GM18507 (cell line): ENCODE data around the gene DMRT3.
A peak's percentile ranks its signal among the peaks of the same experiment; 100 is the strongest.

Experiments used
- DNase-seq: peaks from one replicate; pipeline ENCODE4 v3.0.0; 2011; ENCODE audit warnings: low read depth; ENCODE audit not compliant: insufficient read length; ENCODE audit errors: extremely low spot score
- FAIRE-seq: peaks from 2 replicates; lab custom pipeline; 2011; peaks lifted over from hg19 to GRCh38; lab: Jason Lieb, UNC

Gene DMRT3

DNA sequence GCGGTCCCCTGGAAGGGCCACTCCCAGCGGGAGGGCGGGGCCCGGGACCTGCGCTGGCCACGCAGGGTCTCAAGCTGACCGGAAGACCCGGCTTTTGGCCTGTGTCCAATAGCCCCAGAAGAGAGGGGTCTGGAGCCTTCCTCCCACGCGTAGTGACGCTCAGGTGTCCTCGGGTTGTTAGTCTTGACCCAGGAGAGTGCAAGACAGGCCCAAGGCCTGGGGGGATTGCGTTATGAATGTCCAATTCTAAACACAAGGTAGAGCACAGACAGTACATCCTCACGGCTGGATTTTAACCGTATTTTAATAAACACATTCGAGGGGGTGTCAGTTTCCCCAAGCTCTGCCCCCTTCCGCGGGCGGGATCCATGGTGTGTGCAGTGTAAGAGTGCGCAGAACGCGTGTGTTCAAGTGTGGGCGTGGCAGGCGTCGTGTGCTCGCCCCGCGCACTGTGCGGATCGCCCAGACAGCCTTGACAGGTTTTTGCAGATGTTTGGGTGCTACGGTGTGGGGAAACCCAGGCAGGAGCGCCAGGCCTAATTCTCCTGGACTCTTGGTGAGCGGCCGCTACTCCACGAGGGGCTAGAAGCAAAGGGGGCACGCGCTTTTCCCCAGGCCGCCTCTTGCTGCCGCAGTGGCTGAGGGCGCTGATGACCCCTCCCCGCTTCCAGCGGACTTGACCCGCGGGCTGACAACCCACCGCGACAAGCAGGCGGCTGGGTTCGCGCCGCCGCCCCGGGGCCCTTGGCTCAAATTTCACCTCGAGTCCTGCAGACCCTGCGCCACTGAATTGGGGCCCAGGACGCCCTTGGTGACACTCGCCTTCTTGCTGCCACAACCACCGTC lies 6.1 kb upstream of the DMRT3 start:
- FAIRE-seq (no peak), DNase-seq (no peak)

DNA sequence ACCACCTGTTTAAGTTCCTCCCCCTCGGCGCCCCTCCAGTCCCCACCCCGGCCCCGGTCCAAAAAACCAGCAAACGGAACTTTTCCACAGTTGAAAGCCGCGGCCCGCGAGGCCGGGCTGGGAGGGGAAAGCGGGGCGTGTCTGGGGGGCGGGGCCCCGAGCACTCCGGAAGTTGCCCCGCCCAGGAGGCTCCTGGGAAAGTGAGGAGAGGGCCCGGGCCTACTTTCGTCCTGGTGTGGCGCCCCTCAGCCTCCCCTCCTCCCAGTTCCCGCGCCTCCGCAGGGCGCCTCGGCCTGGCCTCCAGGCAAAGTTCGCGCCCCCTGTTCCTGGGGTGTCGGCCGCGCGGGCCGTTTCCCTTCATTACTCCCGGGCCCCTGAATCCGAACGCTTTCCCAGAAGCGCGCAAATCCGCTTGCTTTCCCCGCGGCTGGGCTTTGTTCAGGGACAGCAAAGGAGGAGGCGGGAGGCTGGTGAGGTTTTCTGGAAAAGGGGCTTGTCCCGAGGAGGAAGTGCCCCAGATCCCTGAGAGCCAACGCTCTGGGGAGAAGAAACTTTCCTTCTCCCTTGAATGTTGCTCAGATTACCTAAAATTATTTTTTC lies 4.5 kb upstream of the DMRT3 start:
- no peak for FAIRE-seq
- no peak for DNase-seq

DNA sequence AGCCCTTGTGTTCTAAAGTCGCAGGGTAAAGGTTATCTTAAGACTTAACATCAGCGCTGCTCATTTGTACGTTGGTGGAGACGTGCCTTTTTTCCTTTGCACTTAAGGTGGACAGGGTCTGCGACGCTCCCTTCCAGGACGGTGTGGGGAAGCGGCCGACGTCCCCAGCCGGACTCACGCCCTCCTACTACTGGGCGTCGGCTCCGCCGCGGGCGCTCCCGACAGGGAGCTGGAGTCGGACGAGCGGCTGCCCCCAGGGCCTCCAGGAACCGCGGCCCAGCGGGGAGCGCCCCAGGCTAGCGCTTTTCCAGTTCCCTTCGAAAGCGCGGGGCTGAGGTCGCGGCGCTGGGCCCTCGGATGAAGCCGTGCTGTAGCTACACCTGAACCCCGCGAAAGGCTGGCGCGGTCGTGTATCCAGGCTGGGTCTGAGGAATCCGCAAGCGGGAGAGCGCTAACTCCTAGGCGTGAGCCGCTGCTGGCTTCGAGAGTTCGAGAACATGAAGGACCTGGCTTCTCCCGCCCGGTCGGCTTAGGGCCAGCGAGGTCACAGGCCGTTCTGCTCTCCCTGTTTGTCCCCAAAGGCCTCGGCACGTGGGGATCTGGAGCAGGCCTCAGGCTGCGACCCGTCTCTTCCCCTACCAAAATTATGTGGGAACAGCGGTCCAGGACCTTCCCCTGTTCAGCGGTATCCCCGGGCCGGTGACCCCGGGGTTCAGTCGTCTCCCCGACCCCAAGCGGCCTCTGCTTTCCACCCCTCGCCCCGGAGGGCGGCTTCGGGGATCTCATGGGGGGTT lies 3.8 kb upstream of the DMRT3 start:
- DNase-seq: no peak
- FAIRE-seq: no peak

DNA sequence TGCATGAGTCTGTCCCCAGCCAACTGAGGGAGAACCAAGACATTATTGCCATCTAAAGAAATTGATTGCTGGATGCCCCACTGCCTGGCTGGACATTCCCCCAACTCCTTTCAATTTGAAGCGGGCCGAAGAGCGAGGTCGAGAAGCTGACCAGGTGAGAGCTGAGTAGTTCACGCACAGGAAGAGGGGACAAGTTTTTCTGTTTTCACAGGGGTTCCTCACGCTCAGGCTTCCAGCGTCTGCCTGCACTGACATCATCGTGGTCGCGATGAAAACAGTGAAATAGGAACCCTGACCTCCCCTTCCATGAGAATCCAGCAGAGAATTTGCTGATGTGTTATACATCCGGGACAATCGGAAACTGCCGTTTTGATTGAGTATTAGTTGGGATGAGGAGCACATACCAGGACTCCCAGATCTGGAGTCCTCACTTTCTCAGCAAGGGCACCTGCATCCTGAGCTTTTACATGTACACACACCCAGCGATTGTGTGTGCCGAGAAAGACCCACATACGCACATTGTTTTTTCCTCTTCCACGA lies 3.1 kb upstream of the DMRT3 start:
- DNase-seq (no peak), FAIRE-seq (no peak)

DNA sequence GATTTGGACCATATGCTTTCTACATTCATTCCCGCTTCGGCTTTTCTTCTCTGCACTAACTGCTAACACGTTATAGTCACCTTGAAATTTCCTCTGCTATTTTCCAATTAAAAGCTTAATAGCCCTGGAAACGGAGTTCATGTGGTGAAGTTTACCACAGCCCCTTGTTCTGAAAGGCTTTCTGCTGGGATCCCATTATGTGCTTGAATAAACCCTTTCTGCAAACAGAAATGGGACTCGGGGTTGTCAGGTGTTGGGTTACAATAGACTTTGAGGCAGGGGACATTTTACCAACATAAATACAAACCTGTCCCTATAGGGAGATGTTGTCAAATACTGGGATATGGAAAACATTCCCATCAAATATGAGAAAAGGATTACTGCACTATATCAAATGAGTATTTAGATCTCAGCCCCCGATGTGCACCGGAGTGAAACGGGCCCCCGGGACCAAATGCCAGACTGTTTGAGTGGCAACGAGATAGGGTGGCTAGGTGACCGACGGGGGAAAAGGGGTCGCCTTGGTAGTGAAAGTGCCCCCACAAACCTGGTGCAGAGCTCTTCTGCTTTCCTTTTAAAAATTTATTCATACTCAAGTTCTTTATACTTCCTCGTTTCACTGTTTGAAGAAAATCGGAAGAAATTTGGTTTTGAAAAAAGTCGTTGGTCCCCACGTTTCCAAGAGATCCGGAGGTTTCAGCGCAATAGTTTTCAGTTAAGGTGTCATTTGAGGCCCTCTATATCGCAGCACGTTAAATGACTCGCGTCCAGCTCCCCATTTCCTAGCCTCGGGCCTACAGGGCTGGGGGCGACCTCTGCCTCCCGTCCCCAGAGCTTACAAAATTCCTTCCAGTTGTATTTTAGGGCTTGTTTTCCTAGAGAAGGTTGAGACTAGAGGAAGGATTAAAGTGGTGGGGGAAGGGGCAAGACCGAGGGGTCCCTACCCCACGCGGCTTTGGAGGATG lies 2.1 kb upstream of the DMRT3 start:
- no peak for DNase-seq

DNA sequence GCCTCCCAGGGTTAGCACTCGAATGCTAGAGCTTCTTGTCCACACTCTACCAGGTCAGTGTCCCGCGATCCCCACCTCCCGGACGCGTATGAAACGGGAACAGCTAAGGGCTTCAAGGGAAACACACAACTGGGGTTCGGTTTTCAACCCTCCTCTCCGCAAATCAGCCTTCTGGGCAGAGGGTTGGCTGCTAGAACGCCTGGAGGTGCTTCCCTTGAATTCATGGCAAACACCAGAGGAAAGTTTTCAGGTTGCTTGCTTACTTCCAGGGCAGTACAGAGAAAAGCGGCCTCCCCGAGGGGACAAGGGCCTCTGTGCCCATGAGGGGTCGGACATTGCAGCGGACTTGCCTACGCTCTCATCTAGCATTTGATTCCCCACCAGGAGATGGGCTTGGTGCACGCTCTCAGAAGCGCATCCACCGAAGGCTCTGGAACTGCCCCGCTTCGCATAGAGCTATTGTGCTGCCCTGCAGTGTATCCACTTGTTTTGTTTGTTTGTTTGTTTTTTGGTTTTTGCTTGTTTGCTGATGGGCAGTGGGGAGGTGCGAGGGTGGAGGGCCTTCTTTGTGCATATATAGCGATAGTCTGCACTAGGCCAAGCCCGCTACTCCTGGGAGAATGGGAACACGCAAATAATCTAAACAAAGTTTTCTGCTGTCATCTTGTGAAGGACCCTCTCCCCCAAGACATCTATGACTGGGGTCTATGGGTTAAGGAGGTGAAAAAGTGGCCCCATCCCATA lies 1.3 kb upstream of the DMRT3 start:
- DNase-seq (no peak), FAIRE-seq (no peak)

More for the DNA sequence above, 2.1 kb upstream of the DMRT3 start:
- no peak for FAIRE-seq

DNA sequence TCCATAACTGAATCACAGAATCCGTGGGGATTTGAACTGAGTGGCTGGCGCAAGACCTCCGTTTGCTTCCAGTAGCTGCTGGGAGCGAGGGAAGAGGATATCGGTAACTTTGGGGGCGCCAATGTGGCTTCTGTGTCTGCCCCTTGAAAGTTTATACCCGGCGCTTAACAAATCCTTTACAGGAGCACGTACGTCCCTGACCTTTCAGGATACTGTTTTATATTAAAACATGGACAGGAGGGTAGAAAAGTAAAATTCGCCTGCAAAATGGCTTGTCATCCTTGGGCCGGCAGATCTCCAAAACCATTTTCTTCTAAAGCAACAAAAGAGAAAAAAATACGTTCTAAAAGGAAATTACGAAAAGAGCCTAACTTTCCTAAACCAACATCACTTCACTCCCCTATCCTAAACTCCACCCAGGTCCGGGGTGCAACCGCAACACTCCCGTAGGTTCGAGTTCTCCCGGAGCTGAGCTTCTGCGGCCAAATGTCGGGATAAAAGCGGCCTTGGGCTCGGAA lies 656 bp upstream of the DMRT3 start:
- FAIRE-seq (no peak), DNase-seq (no peak)

DNA sequence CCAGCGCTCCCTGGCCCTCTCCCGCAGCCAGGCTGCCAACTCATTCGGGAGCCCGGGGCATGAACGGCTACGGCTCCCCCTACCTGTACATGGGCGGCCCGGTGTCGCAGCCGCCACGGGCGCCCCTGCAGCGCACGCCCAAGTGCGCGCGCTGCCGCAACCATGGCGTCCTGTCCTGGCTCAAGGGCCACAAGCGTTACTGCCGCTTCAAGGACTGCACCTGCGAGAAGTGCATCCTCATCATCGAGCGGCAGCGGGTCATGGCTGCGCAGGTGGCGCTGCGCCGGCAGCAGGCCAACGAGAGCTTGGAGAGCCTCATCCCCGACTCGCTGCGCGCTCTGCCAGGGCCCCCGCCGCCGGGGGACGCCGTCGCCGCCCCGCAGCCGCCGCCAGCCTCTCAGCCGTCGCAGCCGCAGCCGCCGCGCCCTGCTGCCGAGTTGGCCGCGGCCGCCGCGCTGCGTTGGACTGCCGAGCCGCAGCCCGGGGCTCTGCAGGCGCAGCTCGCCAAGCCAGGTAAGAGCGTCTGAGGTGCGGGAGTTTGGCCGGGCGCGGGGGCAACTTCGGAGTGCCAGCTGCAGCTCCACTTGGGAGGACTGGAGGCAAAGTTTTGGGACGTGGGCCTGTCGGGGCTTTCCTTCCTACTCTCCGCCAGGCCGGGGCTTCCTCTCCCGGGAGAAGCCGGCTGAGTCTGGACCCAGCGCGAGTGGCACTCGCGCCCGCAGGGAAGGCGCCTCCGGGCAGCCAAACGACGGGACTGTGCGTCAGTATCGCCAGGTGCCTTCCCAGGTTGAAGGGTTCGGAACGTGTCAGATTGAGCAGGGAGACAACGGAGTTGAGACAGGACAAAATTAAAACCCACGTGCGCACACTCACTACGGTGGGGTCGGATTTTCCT lies 735 bp downstream of the DMRT3 start:
- FAIRE-seq (no peak), DNase-seq (no peak)

DNA sequence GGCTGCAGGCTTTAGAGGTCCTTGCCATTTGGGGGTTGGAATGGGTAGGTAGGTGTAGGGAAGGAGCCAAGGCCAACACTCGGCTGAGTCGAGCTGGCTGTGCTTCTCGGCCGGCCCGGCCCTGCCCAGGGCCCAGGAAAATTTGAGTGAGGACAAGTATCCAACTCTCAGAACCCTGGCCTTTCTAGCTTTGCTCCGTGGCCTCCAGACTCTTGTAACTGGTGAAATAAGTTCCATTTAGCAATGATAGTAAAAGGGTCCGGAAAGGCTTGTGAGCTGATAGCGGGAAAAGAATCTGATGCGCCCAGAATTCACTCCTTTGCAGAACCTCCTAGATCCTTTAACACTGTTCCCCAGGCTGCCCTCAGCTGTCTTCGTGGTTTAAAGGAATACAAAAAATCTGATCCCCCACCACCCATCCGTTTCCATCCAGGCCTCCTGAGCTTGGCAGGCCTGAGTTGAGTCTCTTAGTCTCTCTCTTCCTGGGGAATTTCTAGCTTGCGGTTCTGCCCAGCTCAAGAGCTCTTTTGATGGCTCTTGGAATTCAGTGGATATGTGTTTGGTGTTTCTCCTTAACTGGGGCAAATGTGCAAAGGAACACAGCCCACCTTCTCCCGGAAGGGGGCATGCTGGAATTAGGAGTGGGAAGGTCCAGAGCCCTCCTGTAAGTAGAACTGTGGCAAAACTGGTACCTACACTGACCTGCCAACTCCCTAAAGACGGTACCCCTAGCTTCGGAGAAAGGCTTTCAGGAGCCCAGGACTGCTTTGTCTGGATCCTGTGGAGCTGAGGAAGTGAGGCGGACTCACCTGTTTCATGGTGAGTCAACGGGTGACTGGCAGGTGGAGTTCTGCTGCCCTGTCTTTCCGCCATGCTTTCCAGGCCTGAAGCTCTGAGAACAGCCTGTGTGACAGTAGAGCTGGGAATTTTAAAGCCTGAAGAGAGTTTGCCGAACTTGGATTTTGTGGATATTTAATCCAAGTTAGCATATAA lies 1.7 kb downstream of the DMRT3 start:
- DNase-seq (no peak), FAIRE-seq (no peak)

DNA sequence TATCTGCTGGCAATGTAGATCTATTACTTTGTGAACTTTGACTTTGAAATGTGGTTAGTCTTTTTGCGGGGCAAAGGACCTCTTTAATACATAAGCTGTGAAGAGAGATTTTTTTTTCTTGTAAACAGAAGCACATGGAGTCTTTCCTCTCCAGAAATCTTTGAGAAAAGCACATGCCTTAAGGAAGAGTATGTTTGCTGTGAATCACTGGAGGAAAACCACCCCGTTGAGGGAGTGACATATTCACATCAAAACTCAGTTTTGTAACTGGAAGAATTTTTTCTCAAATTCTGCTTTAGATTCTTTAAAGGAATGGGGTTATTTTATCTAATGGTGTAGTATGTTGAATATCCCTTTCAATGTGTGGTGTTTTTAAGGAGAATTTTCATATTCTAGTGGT lies 3.5 kb downstream of the DMRT3 start:
- FAIRE-seq (no peak), DNase-seq (no peak)

DNA sequence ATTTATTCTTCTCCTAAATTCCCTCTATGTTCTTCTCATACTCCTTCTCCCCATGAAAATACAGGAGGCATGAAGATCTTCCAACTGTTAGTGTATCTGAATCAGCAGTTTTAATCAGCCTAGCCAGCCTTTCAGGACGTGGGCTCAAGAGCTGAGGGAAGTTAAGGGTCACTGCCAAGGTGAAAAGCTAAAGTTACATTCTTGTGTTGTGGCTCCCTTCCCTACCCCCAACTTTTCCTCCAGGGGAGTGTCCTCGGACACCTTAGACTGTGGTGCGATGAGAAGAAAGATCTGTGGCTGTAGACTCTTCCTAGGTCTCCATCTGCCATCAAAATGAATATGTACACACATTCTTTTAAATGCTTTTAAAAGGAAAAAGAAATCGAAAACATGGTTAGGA lies 4.2 kb downstream of the DMRT3 start:
- DNase-seq (no peak), FAIRE-seq (no peak)

DNA sequence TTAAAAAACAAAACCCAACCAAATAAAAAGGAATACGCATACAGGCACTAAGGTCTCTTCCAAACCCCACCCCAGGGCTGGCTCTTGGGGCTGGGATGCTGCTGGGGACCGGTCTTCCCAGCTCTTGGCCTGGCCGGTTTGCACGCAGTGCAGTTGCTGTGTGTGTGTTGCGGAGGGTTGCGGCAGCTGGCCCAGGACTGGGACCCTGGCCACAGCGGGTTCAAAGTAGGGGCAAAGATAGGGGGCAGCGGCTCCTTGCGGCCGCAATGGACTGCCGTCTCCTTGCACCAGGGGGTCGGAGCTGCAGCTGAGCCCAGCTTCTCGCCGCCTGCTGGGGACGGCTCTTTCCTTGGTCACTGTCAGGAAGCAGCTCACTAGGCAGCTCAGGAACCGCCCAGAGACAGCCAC lies 5.0 kb downstream of the DMRT3 start:
- no peak for DNase-seq
- no peak for FAIRE-seq

DNA sequence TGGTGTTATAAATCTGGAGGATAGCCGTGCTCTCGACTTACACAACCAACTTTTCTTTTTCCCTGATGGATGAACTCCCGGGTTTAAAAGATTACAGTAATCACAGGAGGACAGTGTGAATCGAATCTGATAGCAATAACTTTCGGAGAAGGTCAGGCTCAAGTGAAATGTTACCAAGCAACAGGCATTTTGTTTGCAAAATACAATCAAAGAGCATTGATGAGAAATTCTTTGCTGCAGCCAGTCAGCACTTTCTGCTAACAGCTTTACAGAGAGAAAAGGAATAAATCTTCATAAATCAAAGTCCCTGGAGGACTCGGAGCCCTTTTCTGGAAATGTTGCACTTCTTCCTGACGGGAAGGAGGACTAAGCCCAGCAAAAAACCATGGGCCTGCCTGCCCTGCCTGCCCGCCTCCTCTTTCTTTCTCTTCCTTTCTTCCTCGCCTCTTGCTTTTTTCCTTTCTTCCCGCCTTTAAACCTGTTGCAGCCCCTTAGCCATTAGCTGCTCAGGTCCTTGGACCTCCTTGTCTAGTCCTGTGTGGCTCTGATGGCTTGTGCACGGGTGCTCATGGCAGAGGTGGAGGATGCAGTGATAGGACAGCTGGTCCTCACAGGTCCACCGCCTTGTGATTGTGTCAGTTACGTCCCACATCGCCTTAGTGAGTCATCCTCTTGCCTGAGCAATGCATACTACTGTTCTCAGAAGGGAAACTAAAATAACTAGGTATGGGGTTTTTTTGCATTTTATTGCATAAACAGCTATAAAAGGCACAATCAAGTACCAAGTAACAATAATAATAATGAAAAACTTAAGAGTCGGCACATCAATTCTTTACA lies 6.2 kb downstream of the DMRT3 start:
- DNase-seq (no peak), FAIRE-seq (no peak)

DNA sequence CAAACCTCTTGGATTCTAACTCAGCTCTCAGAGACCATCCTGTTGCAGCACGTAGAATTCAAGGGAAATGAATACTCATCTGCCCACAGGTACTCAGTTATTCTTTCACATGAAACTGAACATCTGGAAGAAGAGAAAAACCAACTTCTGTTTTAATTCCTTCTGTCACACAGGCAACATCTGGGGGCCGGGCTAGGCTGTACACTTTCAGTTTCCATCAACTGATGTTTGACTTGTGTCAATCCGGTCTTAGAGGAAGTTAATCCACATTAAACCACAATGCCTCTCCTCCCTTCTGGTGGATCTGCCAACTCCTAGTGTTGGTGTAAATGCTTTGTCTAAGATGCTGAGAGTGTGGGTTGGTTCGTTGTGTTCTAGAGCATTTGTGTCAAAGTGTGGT lies 17.6 kb downstream of the DMRT3 start:
- no peak for DNase-seq

DNA sequence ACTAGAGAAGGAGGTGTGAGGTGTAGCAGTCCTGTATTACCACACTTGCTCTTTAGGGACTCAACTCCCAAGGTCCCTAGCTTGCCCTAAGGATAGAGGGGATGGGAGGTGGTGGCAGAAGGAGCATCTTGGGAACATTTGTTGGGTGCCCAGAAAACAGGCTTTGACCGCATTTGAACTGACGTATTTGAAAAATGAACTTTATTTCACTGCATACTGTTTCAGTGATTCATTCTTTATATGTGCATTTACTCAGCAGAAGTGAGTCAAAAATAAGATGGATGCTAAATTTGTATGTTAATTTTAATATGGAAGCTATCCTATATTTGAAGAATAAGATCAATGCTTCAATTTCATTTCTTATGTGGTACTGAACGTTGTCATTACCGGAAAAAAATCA lies 18.7 kb downstream of the DMRT3 start:
- no peak for FAIRE-seq
- DNase-seq: no peak

More for the DNA sequence above, 17.6 kb downstream of the DMRT3 start:
- peak; percentile 5 for FAIRE-seq
